ENCODE results near the gene SPAG16. TPM values are rescaled to one million over a fixed set of nuclear protein-coding genes. Genes with fewer than 3 reads are reported as not detected.
A peak's percentile ranks its signal among the peaks of the same experiment; 100 is the strongest.

The SPAG16 gene
- total RNA-seq, 2 experiments from 2014 or later: 2.8 to 3.2 TPM

DNA sequence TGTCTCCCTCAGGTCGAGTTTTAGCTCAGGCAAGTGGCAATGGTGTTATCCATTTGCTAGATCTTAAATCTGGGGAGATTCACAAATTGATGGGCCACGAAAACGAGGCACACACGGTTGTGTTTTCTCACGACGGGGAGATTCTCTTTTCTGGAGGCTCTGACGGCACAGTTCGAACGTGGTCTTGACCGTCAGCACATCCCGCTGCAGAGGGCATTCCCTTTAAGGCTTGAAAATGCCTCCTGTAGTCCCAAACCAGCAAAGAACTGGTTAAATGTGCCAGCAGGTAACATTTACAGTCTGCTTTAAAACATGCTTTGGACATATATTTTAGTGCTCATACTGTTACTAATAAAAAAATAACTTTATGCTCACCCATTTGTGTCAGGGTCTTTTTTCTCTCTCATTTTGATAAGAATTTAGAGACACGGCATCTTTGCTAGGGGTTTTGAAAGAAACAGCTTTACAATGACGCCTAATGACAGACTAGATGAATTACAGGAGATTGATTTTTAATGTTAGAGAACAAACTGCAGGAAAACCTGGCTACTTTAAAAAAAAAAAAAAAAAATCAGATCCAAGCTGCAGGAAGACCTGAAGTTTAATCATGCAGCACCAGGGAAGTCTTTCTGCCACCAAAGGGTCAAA lies 1126.0 kb downstream of the SPAG16 start:
- Mint-ChIP-seq H3K4me3 (no peak overlapping the region), H3K9me3 (no peaks in the 10 kb centered on the region), H3K4me1 (ENCODE audit: low read depth) (no peaks in the 10 kb centered on the region), H3K36me3 (ENCODE audit: low read depth) (no peaks in the 10 kb centered on the region), H3K27me3 (no peaks in the 10 kb centered on the region), H3K27ac (no peak overlapping the region)
- Histone ChIP-seq H3K27me3 (ENCODE audit: control insufficient read depth in 1 of 2, insufficient read depth in 2 of 2, low read length in 2 of 2) (no peaks in the 10 kb centered on the region), H3K4me3 (ENCODE audit: low read length) (no peak overlapping the region), H3K36me3 (ENCODE audit: insufficient read depth, low read length) (no peaks in the 10 kb centered on the region), H3K9me3 (ENCODE audit: control insufficient read depth in 1 of 2, insufficient read depth in 1 of 2, low read length in 2 of 2) (peaks cover 0 to 3% of the 10 kb centered on the region in 2 experiments), H3K27ac (ENCODE audit: low read depth in 1 of 2, low read length in 2 of 2) (no peak overlapping the region), H3K4me1 (ENCODE audit: insufficient read depth, low read length) (no peaks in the 10 kb centered on the region)
- ATAC-seq (ENCODE audit: poor library complexity) (no peak), DNase-seq (no peak)
- TF ChIP-seq, protein P1, sequence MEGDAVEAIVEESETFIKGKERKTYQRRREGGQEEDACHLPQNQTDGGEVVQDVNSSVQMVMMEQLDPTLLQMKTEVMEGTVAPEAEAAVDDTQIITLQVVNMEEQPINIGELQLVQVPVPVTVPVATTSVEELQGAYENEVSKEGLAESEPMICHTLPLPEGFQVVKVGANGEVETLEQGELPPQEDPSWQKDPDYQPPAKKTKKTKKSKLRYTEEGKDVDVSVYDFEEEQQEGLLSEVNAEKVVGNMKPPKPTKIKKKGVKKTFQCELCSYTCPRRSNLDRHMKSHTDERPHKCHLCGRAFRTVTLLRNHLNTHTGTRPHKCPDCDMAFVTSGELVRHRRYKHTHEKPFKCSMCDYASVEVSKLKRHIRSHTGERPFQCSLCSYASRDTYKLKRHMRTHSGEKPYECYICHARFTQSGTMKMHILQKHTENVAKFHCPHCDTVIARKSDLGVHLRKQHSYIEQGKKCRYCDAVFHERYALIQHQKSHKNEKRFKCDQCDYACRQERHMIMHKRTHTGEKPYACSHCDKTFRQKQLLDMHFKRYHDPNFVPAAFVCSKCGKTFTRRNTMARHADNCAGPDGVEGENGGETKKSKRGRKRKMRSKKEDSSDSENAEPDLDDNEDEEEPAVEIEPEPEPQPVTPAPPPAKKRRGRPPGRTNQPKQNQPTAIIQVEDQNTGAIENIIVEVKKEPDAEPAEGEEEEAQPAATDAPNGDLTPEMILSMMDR (IDR thresholded peaks at IDR 0.05): no peak
- ChIA-PET CTCF (no interaction called here), POLR2A (no interaction called here)
- intact Hi-C loops (cut with DNase I, micrococcal nuclease): no loop called here

DNA sequence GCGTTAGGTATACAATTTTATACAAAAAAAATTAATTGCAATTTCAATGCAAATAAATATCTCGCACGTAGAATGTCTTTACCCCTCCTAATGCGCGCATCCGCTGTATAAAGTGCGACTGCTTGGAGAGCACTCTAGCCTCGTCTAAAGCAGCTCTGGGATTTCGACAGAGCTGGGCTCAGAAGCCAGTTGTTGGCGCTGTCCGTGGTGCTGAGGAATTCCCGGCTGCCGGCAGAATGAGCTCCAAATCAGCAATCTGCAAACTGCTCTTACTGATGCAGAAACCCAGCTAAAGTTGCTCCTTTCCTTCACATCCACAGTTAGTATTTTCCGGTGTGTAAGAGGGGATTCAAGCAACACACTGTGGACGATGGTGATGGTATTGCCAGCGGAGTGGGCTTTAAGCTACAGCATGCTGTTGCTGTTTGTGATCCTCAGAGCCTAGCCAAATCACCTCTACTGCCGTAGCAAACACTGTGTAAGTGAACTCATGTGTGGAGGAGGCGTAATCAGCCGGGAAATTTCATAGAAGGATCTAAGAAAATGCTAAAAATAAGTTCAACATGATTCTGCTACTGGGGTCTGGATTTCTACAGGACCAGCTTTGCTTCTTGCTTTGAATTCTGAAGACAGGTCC lies 1126.8 kb downstream of the SPAG16 start, which contains the start of gene VWC2L:
Gene VWC2L, plus strand, starts transcription at position 137 of the 637 bp plus-strand sequence. CDS start 3,140 bp downstream, outside the sequence.
- Mint-ChIP-seq H3K27ac (no peak within 1 kb of the TSS), H3K36me3 (ENCODE audit: low read depth) (no peaks in the 10 kb centered on the region), H3K27me3 (no peaks in the 10 kb centered on the region), H3K4me1 (ENCODE audit: low read depth) (no peaks in the 10 kb centered on the region), H3K9me3 (no peaks in the 10 kb centered on the region), H3K4me3 (no peak within 1 kb of the TSS)
- POLR2A ChIA-PET: no interaction called here
- TF ChIP-seq, protein P1 (IDR thresholded peaks at IDR 0.05): no peak
- H3K4me1 ChIP-seq (ENCODE audit: insufficient read depth, low read length): no peaks in the 10 kb centered on the region
- CTCF ChIA-PET: no interaction called here
- H3K4me3 ChIP-seq (ENCODE audit: low read length): no peak within 1 kb of the TSS
- H3K36me3 ChIP-seq (ENCODE audit: insufficient read depth, low read length): no peaks in the 10 kb centered on the region
- no peak for ATAC-seq (ENCODE audit: poor library complexity)
- peaks cover 0 to 3% of the 10 kb centered on the region in 2 experiments for H3K9me3 ChIP-seq (ENCODE audit: control insufficient read depth in 1 of 2, insufficient read depth in 1 of 2, low read length in 2 of 2)
- DNase-seq: peak in 7 of 14 experiments; percentile 0 to 34 (median 8)
- intact Hi-C loops (cut with DNase I, micrococcal nuclease): no loop called here
- H3K27me3 ChIP-seq (ENCODE audit: control insufficient read depth in 1 of 2, insufficient read depth in 2 of 2, low read length in 2 of 2): no peaks in the 10 kb centered on the region
- H3K27ac ChIP-seq (ENCODE audit: low read depth in 1 of 2, low read length in 2 of 2): no peak within 1 kb of the TSS

DNA sequence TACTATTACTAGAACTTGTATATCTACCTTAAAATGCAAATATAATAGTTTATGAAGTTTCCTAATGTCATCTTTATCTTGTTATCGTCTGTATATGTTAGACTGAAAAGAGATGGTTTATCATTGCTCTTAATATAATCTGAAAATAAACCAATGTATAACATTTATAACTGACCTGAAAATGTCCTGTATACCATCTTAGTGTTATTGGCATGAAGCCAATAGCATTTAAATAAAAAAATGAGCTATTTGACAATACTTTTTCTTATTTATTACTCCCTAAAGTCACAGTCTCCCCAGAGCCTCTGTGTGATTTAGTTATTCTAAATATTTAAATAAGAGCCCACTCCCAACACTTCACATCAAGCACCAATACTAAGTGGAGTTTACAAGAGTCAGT lies 1128.4 kb downstream of the SPAG16 start:
- POLR2A ChIA-PET: no interaction called here
- Mint-ChIP-seq H3K4me3 (no peak overlapping the region), H3K9me3 (peaks cover 4% of the 10 kb centered on the region), H3K27me3 (no peaks in the 10 kb centered on the region), H3K27ac (no peak overlapping the region), H3K36me3 (ENCODE audit: low read depth) (no peaks in the 10 kb centered on the region), H3K4me1 (ENCODE audit: low read depth) (no peaks in the 10 kb centered on the region)
- CTCF ChIA-PET: no interaction called here
- intact Hi-C loops (cut with DNase I, micrococcal nuclease): no loop called here
- no peaks in the 10 kb centered on the region for H3K36me3 ChIP-seq (ENCODE audit: insufficient read depth, low read length)
- H3K27me3 ChIP-seq (ENCODE audit: control insufficient read depth in 1 of 2, insufficient read depth in 2 of 2, low read length in 2 of 2): no peaks in the 10 kb centered on the region
- no peak for DNase-seq
- TF ChIP-seq, protein P1 (IDR thresholded peaks at IDR 0.05): no peak
- no peak for ATAC-seq (ENCODE audit: poor library complexity)
- peaks cover 0 to 3% of the 10 kb centered on the region in 2 experiments for H3K9me3 ChIP-seq (ENCODE audit: control insufficient read depth in 1 of 2, insufficient read depth in 1 of 2, low read length in 2 of 2)
- H3K4me3 ChIP-seq (ENCODE audit: low read length): no peak overlapping the region
- H3K27ac ChIP-seq (ENCODE audit: low read depth in 1 of 2, low read length in 2 of 2): no peak overlapping the region
- no peaks in the 10 kb centered on the region for H3K4me1 ChIP-seq (ENCODE audit: insufficient read depth, low read length)
